GM12864 (cell line): Measurements from ENCODE around the gene CCSER1.

Experiments used
- DNase-seq: peaks from one replicate; pipeline ENCODE4 v3.0.0-alpha.2; 2011; ENCODE audit warnings: low read depth
- H3K4me3 ChIP-seq: 2 replicates; pipeline ENCODE4 v1.5.1; 2011; ENCODE audit warnings: mild to moderate bottlenecking, low read depth, low read length, control low read depth
- CTCF ChIP-seq: IDR thresholded peaks from 2 replicates; pipeline ENCODE4 v1.5.1; 2011; ENCODE audit warnings: low read depth, mild to moderate bottlenecking, moderate library complexity, low read length, control low read depth, inconsistent platforms; ENCODE audit errors: missing control alignments

CCSER1 gene

DNA sequence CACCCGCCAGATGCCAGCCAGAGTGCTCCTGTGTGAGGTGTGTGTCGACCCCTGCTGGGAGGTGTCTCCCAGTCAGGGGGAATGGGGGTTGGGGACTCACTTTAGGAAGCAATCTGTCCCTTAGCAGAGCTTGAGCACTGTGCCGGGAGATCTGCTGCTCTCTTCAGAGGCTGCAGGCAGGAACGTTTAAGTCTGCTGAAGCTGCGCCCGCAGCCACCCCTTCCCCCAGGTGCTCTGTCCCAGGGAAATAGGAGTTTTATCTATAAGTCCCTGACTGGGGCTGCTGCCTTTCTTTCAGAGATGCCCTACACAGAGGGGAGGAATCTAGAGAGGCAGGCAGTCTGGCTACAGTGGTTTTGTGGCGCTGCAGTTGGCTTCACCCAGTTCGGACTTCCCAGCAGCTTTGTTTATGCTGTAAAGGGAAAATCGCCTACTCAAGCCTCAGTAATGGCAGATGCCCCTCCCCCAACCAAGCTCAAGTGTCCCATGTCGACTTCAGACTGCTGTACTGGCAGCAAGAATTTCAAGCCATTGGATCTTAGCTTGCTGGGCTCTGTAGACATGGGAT lies 80.8 kb downstream of the CCSER1 start:
- TF ChIP-seq CTCF = no peak
- H3K4me3 ChIP-seq = no peak overlapping the region
- DNase-seq = no peak

- no peak for DNase-seq
- H3K4me3 ChIP-seq = no peak overlapping the region
- TF ChIP-seq CTCF = no peak
Observed at GRCh38 chr4:90209922-90210321, 82.7 kb downstream of the CCSER1 start.

DNA sequence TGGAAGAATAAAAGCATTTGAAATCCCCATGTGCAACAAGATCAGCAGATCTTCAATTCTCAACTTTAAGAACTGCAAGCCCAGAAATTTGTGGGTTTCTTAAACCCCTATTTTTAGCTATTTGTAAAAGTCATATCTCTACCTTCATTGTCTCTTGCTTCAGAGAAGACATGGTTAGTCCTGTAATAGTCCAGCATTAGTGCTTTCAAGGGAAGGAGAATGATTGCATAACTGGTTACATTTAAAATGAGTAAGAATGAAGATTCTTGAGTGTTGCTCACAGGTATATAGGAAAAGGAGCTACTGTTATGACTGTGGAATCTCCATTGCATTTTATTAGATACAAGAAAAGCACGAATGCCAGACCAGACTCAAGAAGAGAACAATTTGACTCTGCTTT lies 84.0 kb downstream of the CCSER1 start:
- no peak for DNase-seq
- H3K4me3 ChIP-seq = no peak overlapping the region
- TF ChIP-seq CTCF = no peak

DNA sequence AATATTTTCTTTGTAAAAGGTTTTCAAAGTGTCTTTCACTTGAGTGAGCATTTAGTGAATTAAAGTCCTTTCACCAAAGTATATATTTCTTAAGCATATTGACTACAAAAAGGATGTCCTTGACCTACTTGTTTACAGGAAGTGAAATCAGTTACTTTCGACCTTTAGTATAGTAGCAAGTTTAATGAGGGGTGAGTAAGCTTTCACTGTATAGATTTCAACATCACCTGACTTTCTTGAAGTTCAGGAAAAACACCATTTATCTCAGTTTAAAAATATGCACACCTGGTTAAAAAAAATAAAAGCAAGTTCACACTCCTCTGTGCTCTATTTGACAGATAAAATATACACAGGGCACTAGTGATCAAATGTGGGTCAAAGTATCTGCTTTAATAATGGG lies 88.1 kb downstream of the CCSER1 start:
- no peak overlapping the region for H3K4me3 ChIP-seq
- DNase-seq = no peak
- no peak for TF ChIP-seq CTCF

- no peak overlapping the region for H3K4me3 ChIP-seq
- no peak for DNase-seq
- TF ChIP-seq CTCF = no peak
Observed at GRCh38 chr4:90219822-90220221, 92.6 kb downstream of the CCSER1 start.

DNA sequence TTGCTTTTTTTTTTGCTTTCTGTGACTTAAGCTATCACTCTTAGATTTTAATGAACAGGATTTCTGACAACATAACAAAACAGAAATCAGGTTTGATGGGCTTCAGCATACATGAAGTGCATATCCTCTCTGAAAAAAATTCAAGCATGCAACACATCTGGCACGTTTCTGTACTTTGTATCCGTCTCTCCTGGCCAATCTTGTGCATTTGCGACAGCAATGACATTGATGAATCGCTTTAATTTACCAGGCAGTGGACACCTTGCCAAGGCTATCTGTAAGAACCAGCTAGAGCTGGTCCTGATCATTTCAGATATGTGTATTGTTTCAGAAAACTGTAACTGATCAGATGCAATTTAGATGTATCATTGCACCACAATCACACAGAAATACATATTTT lies 93.3 kb downstream of the CCSER1 start:
- H3K4me3 ChIP-seq = no peak overlapping the region
- no peak for DNase-seq
- no peak for TF ChIP-seq CTCF

DNA sequence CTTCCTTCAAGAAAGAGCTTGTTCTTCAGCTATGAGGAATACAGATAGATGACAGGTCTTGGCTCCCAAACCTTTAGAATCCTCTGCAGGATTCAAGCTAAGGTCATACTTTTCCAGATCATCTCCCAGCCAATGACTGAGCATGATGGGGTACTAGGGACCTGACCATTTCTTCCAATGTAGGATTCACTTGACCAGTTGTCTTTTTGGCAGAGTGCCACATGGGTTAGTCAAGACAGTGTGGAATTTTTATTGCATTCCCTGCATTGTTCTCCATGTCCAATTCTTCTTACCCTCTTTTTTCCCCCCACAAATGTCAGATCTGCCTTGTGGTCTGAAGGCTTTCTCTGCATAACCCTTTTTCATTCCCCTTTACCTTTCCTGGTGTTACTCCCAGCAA lies 99.5 kb downstream of the CCSER1 start:
- no peak overlapping the region for H3K4me3 ChIP-seq
- TF ChIP-seq CTCF = no peak
- no peak for DNase-seq
